SK-N-SH treated with all-trans-retinoic acid at 6 μM for 48 hours (cell line): Measurements from ENCODE around the gene ACOXL.

ENCODE experiments used
- ARNTL ChIP-seq: fragments of 450-650 bp; formaldehyde crosslinking; IDR thresholded peaks from 2 replicates; pipeline ENCODE4 v1.5.0; 2020; ENCODE audit warnings: low read depth, mild to moderate bottlenecking, moderate library complexity, borderline replicate concordance
- BACH2 ChIP-seq: fragments of 250-450 bp; sonication (Bioruptor Pico); IDR thresholded peaks from 2 replicates; pipeline ENCODE4 v1.9.0; 2021; ENCODE audit warnings: mild to moderate bottlenecking, borderline replicate concordance
- RARB ChIP-seq: fragments of 250-450 bp; sonication (Bioruptor Pico); IDR thresholded peaks from 2 replicates; pipeline ENCODE4 v1.8.0; 2021; ENCODE audit warnings: mild to moderate bottlenecking, moderate library complexity
- TCF4 ChIP-seq: fragments of 250-450 bp; sonication (Bioruptor Pico); IDR thresholded peaks from 2 replicates; pipeline ENCODE4 v1.8.0; 2021; ENCODE audit warnings: mild to moderate bottlenecking, moderate library complexity, borderline replicate concordance
- ZFP3 ChIP-seq: fragments of 250-450 bp; sonication (Bioruptor Pico); IDR thresholded peaks from 2 replicates; pipeline ENCODE4 v1.5.0; 2020; ENCODE audit warnings: mild to moderate bottlenecking, moderate library complexity
- ZFP30 ChIP-seq: fragments of 450-650 bp; formaldehyde crosslinking; IDR thresholded peaks from 2 replicates; pipeline ENCODE4 v1.5.0; 2022; ENCODE audit warnings: mild to moderate bottlenecking, moderate library complexity
- TF ChIP-seq, protein P1 (sequence below): fragments of 250-450 bp; sonication (Bioruptor Pico); IDR thresholded peaks from 2 replicates; pipeline ENCODE4 v1.8.0; 2020; ENCODE audit warnings: mild to moderate bottlenecking, moderate library complexity, borderline replicate concordance
- TF ChIP-seq, protein P2 (sequence below): fragments of 250-450 bp; sonication (Bioruptor Pico); IDR thresholded peaks from 2 replicates; pipeline ENCODE4 v1.5.1; 2020; ENCODE audit warnings: low read depth, mild to moderate bottlenecking, moderate library complexity
- TF ChIP-seq, protein P3 (sequence below): fragments of 250-450 bp; sonication (Bioruptor Pico); IDR thresholded peaks from 2 replicates; pipeline ENCODE4 v1.8.0; 2021; ENCODE audit warnings: low read depth, mild to moderate bottlenecking, moderate library complexity, borderline replicate concordance

DNA sequence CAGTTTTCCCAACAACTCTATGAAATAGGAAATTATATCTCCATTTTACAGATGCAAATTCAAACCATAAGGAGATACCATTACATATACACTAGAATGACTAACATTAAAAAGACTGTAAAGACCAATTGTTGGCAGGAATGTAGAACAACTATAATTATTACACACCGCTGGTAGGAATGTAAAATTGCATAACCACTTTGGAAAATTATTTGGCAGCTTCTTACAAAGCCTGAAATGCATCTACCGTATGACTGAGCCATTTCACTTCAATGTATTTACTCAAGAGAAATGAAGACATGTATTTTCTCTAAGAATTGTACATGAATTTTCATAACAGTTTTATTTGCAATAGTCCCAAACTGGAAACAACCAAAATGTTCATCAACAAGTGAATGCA lies 199.3 kb downstream of the ACOXL start:
- TF ChIP-seq, protein P1, sequence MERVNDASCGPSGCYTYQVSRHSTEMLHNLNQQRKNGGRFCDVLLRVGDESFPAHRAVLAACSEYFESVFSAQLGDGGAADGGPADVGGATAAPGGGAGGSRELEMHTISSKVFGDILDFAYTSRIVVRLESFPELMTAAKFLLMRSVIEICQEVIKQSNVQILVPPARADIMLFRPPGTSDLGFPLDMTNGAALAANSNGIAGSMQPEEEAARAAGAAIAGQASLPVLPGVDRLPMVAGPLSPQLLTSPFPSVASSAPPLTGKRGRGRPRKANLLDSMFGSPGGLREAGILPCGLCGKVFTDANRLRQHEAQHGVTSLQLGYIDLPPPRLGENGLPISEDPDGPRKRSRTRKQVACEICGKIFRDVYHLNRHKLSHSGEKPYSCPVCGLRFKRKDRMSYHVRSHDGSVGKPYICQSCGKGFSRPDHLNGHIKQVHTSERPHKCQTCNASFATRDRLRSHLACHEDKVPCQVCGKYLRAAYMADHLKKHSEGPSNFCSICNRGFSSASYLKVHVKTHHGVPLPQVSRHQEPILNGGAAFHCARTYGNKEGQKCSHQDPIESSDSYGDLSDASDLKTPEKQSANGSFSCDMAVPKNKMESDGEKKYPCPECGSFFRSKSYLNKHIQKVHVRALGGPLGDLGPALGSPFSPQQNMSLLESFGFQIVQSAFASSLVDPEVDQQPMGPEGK (CRISPR knock-in tag) = no peak
- TF ChIP-seq, protein P2, sequence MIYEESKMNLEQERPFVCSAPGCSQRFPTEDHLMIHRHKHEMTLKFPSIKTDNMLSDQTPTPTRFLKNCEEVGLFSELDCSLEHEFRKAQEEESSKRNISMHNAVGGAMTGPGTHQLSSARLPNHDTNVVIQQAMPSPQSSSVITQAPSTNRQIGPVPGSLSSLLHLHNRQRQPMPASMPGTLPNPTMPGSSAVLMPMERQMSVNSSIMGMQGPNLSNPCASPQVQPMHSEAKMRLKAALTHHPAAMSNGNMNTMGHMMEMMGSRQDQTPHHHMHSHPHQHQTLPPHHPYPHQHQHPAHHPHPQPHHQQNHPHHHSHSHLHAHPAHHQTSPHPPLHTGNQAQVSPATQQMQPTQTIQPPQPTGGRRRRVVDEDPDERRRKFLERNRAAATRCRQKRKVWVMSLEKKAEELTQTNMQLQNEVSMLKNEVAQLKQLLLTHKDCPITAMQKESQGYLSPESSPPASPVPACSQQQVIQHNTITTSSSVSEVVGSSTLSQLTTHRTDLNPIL (CRISPR knock-in tag) = no peak
- TF ChIP-seq, protein P3, sequence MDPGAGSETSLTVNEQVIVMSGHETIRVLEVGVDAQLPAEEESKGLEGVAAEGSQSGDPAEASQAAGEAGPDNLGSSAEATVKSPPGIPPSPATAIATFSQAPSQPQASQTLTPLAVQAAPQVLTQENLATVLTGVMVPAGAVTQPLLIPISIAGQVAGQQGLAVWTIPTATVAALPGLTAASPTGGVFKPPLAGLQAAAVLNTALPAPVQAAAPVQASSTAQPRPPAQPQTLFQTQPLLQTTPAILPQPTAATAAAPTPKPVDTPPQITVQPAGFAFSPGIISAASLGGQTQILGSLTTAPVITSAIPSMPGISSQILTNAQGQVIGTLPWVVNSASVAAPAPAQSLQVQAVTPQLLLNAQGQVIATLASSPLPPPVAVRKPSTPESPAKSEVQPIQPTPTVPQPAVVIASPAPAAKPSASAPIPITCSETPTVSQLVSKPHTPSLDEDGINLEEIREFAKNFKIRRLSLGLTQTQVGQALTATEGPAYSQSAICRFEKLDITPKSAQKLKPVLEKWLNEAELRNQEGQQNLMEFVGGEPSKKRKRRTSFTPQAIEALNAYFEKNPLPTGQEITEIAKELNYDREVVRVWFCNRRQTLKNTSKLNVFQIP (CRISPR knock-in tag) = no peak
- TF ChIP-seq BACH2 (CRISPR knock-in tag) = no peak
- TF ChIP-seq ARNTL (CRISPR knock-in tag) = no peak
- no peak for TF ChIP-seq RARB
- TF ChIP-seq TCF4 = no peak
- no peak for TF ChIP-seq ZFP3 (CRISPR knock-in tag)
- TF ChIP-seq ZFP30 (CRISPR knock-in tag) = no peak
